ENCODE data around the gene ERBIN. TPM values are rescaled to one million over a fixed set of nuclear protein-coding genes. Genes with fewer than 3 reads are reported as not detected.

ERBIN gene
- total and polyA plus RNA-seq, 2 of the 13 experiments (the other 11 are each of a cell fraction or from before 2014, with no cell fraction given): 14.4 to 41.7 TPM

GRCh38 chr5:65925601-65926275, 637 bp upstream of the ERBIN start (continued):
- TF ChIP-seq, protein P1, sequence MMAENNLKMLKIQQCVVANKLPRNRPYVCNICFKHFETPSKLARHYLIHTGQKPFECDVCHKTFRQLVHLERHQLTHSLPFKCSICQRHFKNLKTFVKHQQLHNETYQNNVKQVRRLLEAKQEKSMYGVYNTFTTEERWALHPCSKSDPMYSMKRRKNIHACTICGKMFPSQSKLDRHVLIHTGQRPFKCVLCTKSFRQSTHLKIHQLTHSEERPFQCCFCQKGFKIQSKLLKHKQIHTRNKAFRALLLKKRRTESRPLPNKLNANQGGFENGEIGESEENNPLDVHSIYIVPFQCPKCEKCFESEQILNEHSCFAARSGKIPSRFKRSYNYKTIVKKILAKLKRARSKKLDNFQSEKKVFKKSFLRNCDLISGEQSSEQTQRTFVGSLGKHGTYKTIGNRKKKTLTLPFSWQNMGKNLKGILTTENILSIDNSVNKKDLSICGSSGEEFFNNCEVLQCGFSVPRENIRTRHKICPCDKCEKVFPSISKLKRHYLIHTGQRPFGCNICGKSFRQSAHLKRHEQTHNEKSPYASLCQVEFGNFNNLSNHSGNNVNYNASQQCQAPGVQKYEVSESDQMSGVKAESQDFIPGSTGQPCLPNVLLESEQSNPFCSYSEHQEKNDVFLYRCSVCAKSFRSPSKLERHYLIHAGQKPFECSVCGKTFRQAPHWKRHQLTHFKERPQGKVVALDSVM (CRISPR knock-in tag; IDR thresholded peaks at IDR 0.05): no peak
- TF ChIP-seq, protein P2, sequence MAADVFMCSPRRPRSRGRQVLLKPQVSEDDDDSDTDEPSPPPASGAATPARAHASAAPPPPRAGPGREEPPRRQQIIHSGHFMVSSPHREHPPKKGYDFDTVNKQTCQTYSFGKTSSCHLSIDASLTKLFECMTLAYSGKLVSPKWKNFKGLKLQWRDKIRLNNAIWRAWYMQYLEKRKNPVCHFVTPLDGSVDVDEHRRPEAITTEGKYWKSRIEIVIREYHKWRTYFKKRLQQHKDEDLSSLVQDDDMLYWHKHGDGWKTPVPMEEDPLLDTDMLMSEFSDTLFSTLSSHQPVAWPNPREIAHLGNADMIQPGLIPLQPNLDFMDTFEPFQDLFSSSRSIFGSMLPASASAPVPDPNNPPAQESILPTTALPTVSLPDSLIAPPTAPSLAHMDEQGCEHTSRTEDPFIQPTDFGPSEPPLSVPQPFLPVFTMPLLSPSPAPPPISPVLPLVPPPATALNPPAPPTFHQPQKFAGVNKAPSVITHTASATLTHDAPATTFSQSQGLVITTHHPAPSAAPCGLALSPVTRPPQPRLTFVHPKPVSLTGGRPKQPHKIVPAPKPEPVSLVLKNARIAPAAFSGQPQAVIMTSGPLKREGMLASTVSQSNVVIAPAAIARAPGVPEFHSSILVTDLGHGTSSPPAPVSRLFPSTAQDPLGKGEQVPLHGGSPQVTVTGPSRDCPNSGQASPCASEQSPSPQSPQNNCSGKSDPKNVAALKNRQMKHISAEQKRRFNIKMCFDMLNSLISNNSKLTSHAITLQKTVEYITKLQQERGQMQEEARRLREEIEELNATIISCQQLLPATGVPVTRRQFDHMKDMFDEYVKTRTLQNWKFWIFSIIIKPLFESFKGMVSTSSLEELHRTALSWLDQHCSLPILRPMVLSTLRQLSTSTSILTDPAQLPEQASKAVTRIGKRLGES (CRISPR knock-in tag; IDR thresholded peaks at IDR 0.05; ENCODE audit: borderline replicate concordance): no peak
- TF ChIP-seq, protein P3, sequence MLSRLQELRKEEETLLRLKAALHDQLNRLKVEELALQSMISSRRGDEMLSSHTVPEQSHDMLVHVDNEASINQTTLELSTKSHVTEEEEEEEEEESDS (CRISPR knock-in tag; IDR thresholded peaks at IDR 0.05; ENCODE audit: borderline replicate concordance): no peak
- TF ChIP-seq, protein P4, sequence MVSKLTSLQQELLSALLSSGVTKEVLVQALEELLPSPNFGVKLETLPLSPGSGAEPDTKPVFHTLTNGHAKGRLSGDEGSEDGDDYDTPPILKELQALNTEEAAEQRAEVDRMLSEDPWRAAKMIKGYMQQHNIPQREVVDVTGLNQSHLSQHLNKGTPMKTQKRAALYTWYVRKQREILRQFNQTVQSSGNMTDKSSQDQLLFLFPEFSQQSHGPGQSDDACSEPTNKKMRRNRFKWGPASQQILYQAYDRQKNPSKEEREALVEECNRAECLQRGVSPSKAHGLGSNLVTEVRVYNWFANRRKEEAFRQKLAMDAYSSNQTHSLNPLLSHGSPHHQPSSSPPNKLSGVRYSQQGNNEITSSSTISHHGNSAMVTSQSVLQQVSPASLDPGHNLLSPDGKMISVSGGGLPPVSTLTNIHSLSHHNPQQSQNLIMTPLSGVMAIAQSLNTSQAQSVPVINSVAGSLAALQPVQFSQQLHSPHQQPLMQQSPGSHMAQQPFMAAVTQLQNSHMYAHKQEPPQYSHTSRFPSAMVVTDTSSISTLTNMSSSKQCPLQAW (CRISPR knock-in tag; IDR thresholded peaks at IDR 0.05): peak; percentile 62
- TF ChIP-seq AHR (CRISPR knock-in tag; IDR thresholded peaks at IDR 0.05) (no peak; the same call in 1 of the 2 replicates), ZNF510 (CRISPR knock-in tag; IDR thresholded peaks at IDR 0.05; ENCODE audit: low read depth) (no peak; the same call in 1 of the 2 replicates), PHB2 (IDR thresholded peaks at IDR 0.05; ENCODE audit: partially characterized antibody) (no peak), NR2F6 (IDR thresholded peaks at IDR 0.05) (no peak), NR2F6 (CRISPR knock-in tag; IDR thresholded peaks at IDR 0.05) (peak; percentile 20; the same call in 1 of the 2 replicates), SYNCRIP (IDR thresholded peaks at IDR 0.05; ENCODE audit: insufficient read depth, low read depth, low read length) (no peak), ZNF792 (CRISPR knock-in tag; IDR thresholded peaks at IDR 0.05) (peak; percentile 91), ZNF264 (CRISPR knock-in tag; IDR thresholded peaks at IDR 0.05) (no peak; the same call in 1 of the 2 replicates), ZNF256 (CRISPR knock-in tag; conservative IDR thresholded peaks at IDR 0.05) (no peak), ZNF34 (CRISPR knock-in tag; IDR thresholded peaks at IDR 0.05; ENCODE audit: borderline replicate concordance) (no peak)
- TF ChIP-seq, protein P5, sequence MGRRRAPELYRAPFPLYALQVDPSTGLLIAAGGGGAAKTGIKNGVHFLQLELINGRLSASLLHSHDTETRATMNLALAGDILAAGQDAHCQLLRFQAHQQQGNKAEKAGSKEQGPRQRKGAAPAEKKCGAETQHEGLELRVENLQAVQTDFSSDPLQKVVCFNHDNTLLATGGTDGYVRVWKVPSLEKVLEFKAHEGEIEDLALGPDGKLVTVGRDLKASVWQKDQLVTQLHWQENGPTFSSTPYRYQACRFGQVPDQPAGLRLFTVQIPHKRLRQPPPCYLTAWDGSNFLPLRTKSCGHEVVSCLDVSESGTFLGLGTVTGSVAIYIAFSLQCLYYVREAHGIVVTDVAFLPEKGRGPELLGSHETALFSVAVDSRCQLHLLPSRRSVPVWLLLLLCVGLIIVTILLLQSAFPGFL (CRISPR knock-in tag; IDR thresholded peaks at IDR 0.05): no peak
- TF ChIP-seq, protein P6, sequence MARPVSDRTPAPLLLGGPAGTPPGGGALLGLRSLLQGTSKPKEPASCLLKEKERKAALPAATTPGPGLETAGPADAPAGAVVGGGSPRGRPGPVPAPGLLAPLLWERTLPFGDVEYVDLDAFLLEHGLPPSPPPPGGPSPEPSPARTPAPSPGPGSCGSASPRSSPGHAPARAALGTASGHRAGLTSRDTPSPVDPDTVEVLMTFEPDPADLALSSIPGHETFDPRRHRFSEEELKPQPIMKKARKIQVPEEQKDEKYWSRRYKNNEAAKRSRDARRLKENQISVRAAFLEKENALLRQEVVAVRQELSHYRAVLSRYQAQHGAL (CRISPR knock-in tag; IDR thresholded peaks at IDR 0.05; ENCODE audit: not compliant biosample characterization): no peak
- TF ChIP-seq, protein P7, sequence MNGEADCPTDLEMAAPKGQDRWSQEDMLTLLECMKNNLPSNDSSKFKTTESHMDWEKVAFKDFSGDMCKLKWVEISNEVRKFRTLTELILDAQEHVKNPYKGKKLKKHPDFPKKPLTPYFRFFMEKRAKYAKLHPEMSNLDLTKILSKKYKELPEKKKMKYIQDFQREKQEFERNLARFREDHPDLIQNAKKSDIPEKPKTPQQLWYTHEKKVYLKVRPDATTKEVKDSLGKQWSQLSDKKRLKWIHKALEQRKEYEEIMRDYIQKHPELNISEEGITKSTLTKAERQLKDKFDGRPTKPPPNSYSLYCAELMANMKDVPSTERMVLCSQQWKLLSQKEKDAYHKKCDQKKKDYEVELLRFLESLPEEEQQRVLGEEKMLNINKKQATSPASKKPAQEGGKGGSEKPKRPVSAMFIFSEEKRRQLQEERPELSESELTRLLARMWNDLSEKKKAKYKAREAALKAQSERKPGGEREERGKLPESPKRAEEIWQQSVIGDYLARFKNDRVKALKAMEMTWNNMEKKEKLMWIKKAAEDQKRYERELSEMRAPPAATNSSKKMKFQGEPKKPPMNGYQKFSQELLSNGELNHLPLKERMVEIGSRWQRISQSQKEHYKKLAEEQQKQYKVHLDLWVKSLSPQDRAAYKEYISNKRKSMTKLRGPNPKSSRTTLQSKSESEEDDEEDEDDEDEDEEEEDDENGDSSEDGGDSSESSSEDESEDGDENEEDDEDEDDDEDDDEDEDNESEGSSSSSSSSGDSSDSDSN (CRISPR knock-in tag; IDR thresholded peaks at IDR 0.05): peak; percentile 85

All from HepG2 (cell line).